HG02798 (cell line): Measurements from ENCODE around the gene CCDC107.

ENCODE experiments used
- ATAC-seq: cut with Tn5 transposase; IDR thresholded peaks from one replicate; pipeline ENCODE4 v1.9.1; 2021; ENCODE audit warnings: mild to moderate bottlenecking; ENCODE audit not compliant: unreplicated experiment, poor library complexity

CCDC107 gene

GRCh38 chr9:35681341-35682002 is 23.4 kb downstream of the CCDC107 start:
- ATAC-seq, result no peak

GRCh38 chr9:35682051-35682450 is 24.0 kb downstream of the CCDC107 start:
- no peak for ATAC-seq

GRCh38 chr9:35682520-35683315 is 24.6 kb downstream of the CCDC107 start:
- no peak for ATAC-seq

GRCh38 chr9:35683323-35683722 is 25.2 kb downstream of the CCDC107 start:
- ATAC-seq, result no peak

- no peak for ATAC-seq
Measured at GRCh38 chr9:35684921-35685320, 26.8 kb downstream of the CCDC107 start.

GRCh38 chr9:35685506-35685905 is 27.4 kb downstream of the CCDC107 start:
- no peak for ATAC-seq

GRCh38 chr9:35686222-35687203 is 28.4 kb downstream of the CCDC107 start:
- ATAC-seq, result peak; percentile 51

- ATAC-seq, result no peak
Measured at GRCh38 chr9:35687306-35687705, 29.2 kb downstream of the CCDC107 start.

GRCh38 chr9:35687972-35688557 is 30.0 kb downstream of the CCDC107 start:
- ATAC-seq, result no peak

GRCh38 chr9:35688558-35689541 is 30.8 kb downstream of the CCDC107 start:
- ATAC-seq, result no peak

GRCh38 chr9:35689542-35690293 is 31.6 kb downstream of the CCDC107 start, which contains the start of gene TPM2:
Gene TPM2, minus strand, starts transcription at chr9:35689925. Its CDS starts 108 bp downstream, at chr9:35689817.
- no peak for ATAC-seq

- ATAC-seq, result no peak
Measured at GRCh38 chr9:35690294-35690613, 32.2 kb downstream of the CCDC107 start.

- no peak for ATAC-seq
Measured at GRCh38 chr9:35690614-35691333, 32.7 kb downstream of the CCDC107 start.

- no peak for ATAC-seq
Measured at GRCh38 chr9:35691334-35691650, 33.2 kb downstream of the CCDC107 start.

GRCh38 chr9:35691757-35692301 is 33.7 kb downstream of the CCDC107 start:
- no peak for ATAC-seq

- ATAC-seq, result no peak
Measured at GRCh38 chr9:35695943-35696401, 37.9 kb downstream of the CCDC107 start.

- ATAC-seq, result peak; percentile 80
Measured at GRCh38 chr9:35696520-35697215, 38.6 kb downstream of the CCDC107 start.
